A673 (cell line): ENCODE results near the gene SIRT2. TPM values are rescaled to one million over a fixed set of nuclear protein-coding genes. Genes with fewer than 3 reads are reported as not detected.
"Not testable (repeated sequence)": the region's sequence is repeated elsewhere in the genome, so short reads cannot be mapped to it uniquely, and the experiment has no call there.

Source experiments
- BruUV-seq: library from RNA; stranded (reverse); fragments of 400-500 nt; replicated peaks from 2 replicates; lab custom pipeline; 2021; lab: Mats Ljungman, UMichigan
- CTCF ChIA-PET: fragments of 300-600 bp; sonication (Branson Sonifier 250); formaldehyde crosslinking; loops from one replicate; lab custom pipeline; 2022; ENCODE audit warnings: antibody characterized with exemption; lab: Charles Lee
- POLR2A ChIA-PET: fragments of 300-600 bp; sonication (Branson Sonifier 250); formaldehyde crosslinking; loops from one replicate; lab custom pipeline; 2022; ENCODE audit warnings: antibody characterized with exemption; ENCODE audit not compliant: low non-redundant PET; lab: Charles Lee
- DNase-seq: peaks from one replicate; pipeline ENCODE4 v3.0.0-alpha.2; 2015; ENCODE audit warnings: low spot score
- H3K27ac ChIP-seq: fragments of 200-600 bp; sonication (generic); 2 replicates; pipeline ENCODE4 v1.5.1; 2016; ENCODE audit warnings: mixed run types, low read depth, mild to moderate bottlenecking, mixed read lengths, antibody characterized with exemption, low read length; ENCODE audit not compliant: poor library complexity, severe bottlenecking
- H3K27me3 ChIP-seq: fragments of 200-600 bp; sonication (generic); replicated peaks from 2 replicates; pipeline ENCODE4 v1.6.1; 2017; ENCODE audit warnings: mixed run types, low read depth, mild to moderate bottlenecking, mixed read lengths, antibody characterized with exemption, low read length; ENCODE audit not compliant: insufficient read depth, poor library complexity
- H3K36me3 ChIP-seq: fragments of 200-600 bp; sonication (generic); 2 replicates; pipeline ENCODE4 v1.6.1; 2016; ENCODE audit warnings: mixed run types, mild to moderate bottlenecking, mixed read lengths, antibody characterized with exemption, low read length; ENCODE audit not compliant: insufficient read depth, poor library complexity, severe bottlenecking
- H3K4me1 ChIP-seq: fragments of 200-600 bp; sonication (generic); 2 replicates; pipeline ENCODE4 v1.6.1; 2017; ENCODE audit warnings: mixed run types, mild to moderate bottlenecking, mixed read lengths, antibody characterized with exemption, low read length; ENCODE audit not compliant: insufficient read depth, poor library complexity, severe bottlenecking
- H3K4me3 ChIP-seq: fragments of 200-600 bp; sonication (generic); 2 replicates; pipeline ENCODE4 v1.5.1; 2016; ENCODE audit warnings: low read depth, mixed run types, mild to moderate bottlenecking, mixed read lengths, low read length; ENCODE audit not compliant: poor library complexity, severe bottlenecking
- H3K9me3 ChIP-seq: fragments of 200-600 bp; sonication (generic); 2 replicates; pipeline ENCODE4 v1.6.1; 2016; ENCODE audit warnings: mixed run types, low read depth, mild to moderate bottlenecking, mixed read lengths, antibody characterized with exemption, low read length; ENCODE audit not compliant: poor library complexity, severe bottlenecking
- EZH2 ChIP-seq: fragments of 200-600 bp; sonication (generic); IDR thresholded peaks from 2 replicates; pipeline ENCODE4 v1.6.1; 2017; ENCODE audit warnings: borderline replicate concordance, low read depth, mild to moderate bottlenecking, mixed read lengths, antibody characterized with exemption, low read length; ENCODE audit not compliant: poor library complexity, severe bottlenecking
- intact Hi-C: fragments of 100-400 bp; cut with micrococcal nuclease; formaldehyde crosslinking; loops from one replicate; pipeline ENCODE4 v1.10.0; 2022; ENCODE audit not compliant: unreplicated experiment
- total RNA-seq: library from RNA; stranded (reverse); gene quantifications from 2 replicates; pipeline ENCODE4 v1.2.3, GENCODE V29; 2021
- TF ChIP-seq, protein P1 (sequence below): fragments of 300-800, 200-600 bp; sonication (generic); conservative IDR thresholded peaks from 2 replicates; pipeline ENCODE4 v1.5.1; 2017; ENCODE audit warnings: low read depth, mild to moderate bottlenecking, antibody characterized with exemption, low read length, moderate library complexity, mixed read lengths

The SIRT2 gene
- total RNA-seq, 1 experiment from 2014 or later, result 32.2 TPM

GRCh38 chr19:38877781-38878574 lies 21.4 kb downstream of the SIRT2 start, which contains the start of gene RINL:
Gene RINL (minus strand): TSS chr19:38878275. CDS start chr19:38876742, 1,533 bp downstream.
- TF ChIP-seq, protein P1, sequence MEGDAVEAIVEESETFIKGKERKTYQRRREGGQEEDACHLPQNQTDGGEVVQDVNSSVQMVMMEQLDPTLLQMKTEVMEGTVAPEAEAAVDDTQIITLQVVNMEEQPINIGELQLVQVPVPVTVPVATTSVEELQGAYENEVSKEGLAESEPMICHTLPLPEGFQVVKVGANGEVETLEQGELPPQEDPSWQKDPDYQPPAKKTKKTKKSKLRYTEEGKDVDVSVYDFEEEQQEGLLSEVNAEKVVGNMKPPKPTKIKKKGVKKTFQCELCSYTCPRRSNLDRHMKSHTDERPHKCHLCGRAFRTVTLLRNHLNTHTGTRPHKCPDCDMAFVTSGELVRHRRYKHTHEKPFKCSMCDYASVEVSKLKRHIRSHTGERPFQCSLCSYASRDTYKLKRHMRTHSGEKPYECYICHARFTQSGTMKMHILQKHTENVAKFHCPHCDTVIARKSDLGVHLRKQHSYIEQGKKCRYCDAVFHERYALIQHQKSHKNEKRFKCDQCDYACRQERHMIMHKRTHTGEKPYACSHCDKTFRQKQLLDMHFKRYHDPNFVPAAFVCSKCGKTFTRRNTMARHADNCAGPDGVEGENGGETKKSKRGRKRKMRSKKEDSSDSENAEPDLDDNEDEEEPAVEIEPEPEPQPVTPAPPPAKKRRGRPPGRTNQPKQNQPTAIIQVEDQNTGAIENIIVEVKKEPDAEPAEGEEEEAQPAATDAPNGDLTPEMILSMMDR, result no peak
- no peak for TF ChIP-seq EZH2
- no TSS peak for BruUV-seq
- Histone ChIP-seq H3K27me3 (no peaks in the 10 kb centered on the region), H3K9me3 (no peaks in the 10 kb centered on the region), H3K4me1 (no peaks in the 10 kb centered on the region), H3K4me3 (no peak within 1 kb of the TSS), H3K36me3 (no peaks in the 10 kb centered on the region), H3K27ac (no peak within 1 kb of the TSS)
- CTCF ChIA-PET, result interaction anchor here (0.8 kb wide), 1 partner anchor 10 kb away, joined by 4 read pairs; no protein-coding TSS in a partner anchor
- POLR2A ChIA-PET, result interaction anchor here (0.6 kb wide), 1 partner anchor 20 kb away, joined by 6 read pairs; no protein-coding TSS in a partner anchor
- DNase-seq, result no peak
- intact Hi-C loops, result no loop called here

- H3K4me1 ChIP-seq, result no peaks in the 10 kb centered on the region
- no TSS peak for BruUV-seq
- intact Hi-C loops, result no loop called here
- no peaks in the 10 kb centered on the region for H3K36me3 ChIP-seq
- no peak for DNase-seq
- CTCF ChIA-PET, result interaction anchor here (0.6 kb wide), 1 partner anchor 971 kb away, joined by 3 read pairs; no protein-coding TSS in a partner anchor
- POLR2A ChIA-PET, result interaction anchor here (0.6 to 0.7 kb wide), 2 partner anchors 9 to 479 kb away, joined by 3 to 16 read pairs; no protein-coding TSS in a partner anchor
- H3K9me3 ChIP-seq, result no peaks in the 10 kb centered on the region
- H3K27ac ChIP-seq, result no peak overlapping the region
- H3K4me3 ChIP-seq, result no peak overlapping the region
- TF ChIP-seq, protein P1, result no peak
- TF ChIP-seq EZH2, result no peak
- H3K27me3 ChIP-seq, result no peaks in the 10 kb centered on the region
Observed at GRCh38 chr19:38875656-38876395, 23.6 kb downstream of the SIRT2 start.

- H3K27me3 ChIP-seq, POLR2A ChIA-PET, CTCF ChIA-PET, intact Hi-C loops, H3K4me3 ChIP-seq, DNase-seq, H3K36me3 ChIP-seq, H3K4me1 ChIP-seq, BruUV-seq, H3K27ac ChIP-seq, H3K9me3 ChIP-seq: not testable (repeated sequence)
Observed at GRCh38 chr19:38873400-38873799, 26.0 kb downstream of the SIRT2 start.
